K562 (cell line): ENCODE results near the gene ZFHX2.

Source experiments
- CBX3 ChIP-seq, 2 experiments: IDR thresholded peaks; 1 replicate in 1 of 2; 2 replicates in 1 of 2; pipeline ENCODE4 v1.6.1; 2012; ENCODE audit warnings: inconsistent platforms in 2 of 2, low read length in 2 of 2, borderline replicate concordance in 1 of 2, control low read depth in 1 of 2
- CEBPZ ChIP-seq: fragments of 150-350 bp; IDR thresholded peaks from 2 replicates; pipeline ENCODE4 v1.6.1; 2014; ENCODE audit warnings: low read depth, mild to moderate bottlenecking, low read length, borderline replicate concordance
- CHD2 ChIP-seq: IDR thresholded peaks from 2 replicates; pipeline ENCODE4 v1.6.1; 2011; ENCODE audit warnings: low read depth, low read length
- HMG20B ChIP-seq: fragments of 250-450 bp; sonication (Bioruptor Pico); IDR thresholded peaks from 2 replicates; pipeline ENCODE4 v1.5.0; 2021; ENCODE audit warnings: mild to moderate bottlenecking
- HOMEZ ChIP-seq: fragments of 250-450 bp; sonication (Bioruptor Pico); IDR thresholded peaks from 2 replicates; pipeline ENCODE4 v1.4.0; 2020; ENCODE audit warnings: mild to moderate bottlenecking, moderate library complexity
- MEF2D ChIP-seq: conservative IDR thresholded peaks from 2 replicates; pipeline ENCODE4 v1.6.1; 2016; ENCODE audit warnings: low read depth, missing genetic modification characterization, missing compliant biosample characterization
- MXI1 ChIP-seq: IDR thresholded peaks from 2 replicates; pipeline ENCODE4 v1.6.1; 2011; ENCODE audit warnings: low read depth, mild to moderate bottlenecking, improper control_type of control experiment, low read length
- PHB2 ChIP-seq: fragments of 450-650 bp; IDR thresholded peaks from 2 replicates; pipeline ENCODE4 v1.6.1; 2017; ENCODE audit warnings: low read depth
- RERE ChIP-seq: sonication (generic); formaldehyde crosslinking; IDR thresholded peaks from 2 replicates; pipeline ENCODE4 v1.8.0; 2023; ENCODE audit warnings: missing genetic modification reagents, mild to moderate bottlenecking, borderline replicate concordance
- STAT5B ChIP-seq: fragments of 250-450 bp; sonication (Bioruptor Pico); IDR thresholded peaks from 2 replicates; pipeline ENCODE4 v1.8.0; 2021; ENCODE audit warnings: mild to moderate bottlenecking, inconsistent platforms
- YBX1 ChIP-seq: fragments of 450-650 bp; IDR thresholded peaks from 2 replicates; pipeline ENCODE4 v1.7.1; 2016; ENCODE audit warnings: mild to moderate bottlenecking
- ZNF311 ChIP-seq: fragments of 250-450 bp; sonication (Bioruptor Pico); IDR thresholded peaks from 2 replicates; pipeline ENCODE4 v1.4.0; 2020; ENCODE audit warnings: mild to moderate bottlenecking, moderate library complexity

GRCh38 chr14:23582906-23583760, 31.6 kb upstream of the ZFHX2 start:
- TF ChIP-seq YBX1 (no peak), ZNF311 (CRISPR knock-in tag) (no peak), MEF2D (tag) (no peak), CBX3 (IDR thresholded peaks at IDR 0.05; ENCODE audit: borderline replicate concordance in 1 of 2, low read length in 2 of 2) (no peak), MXI1 (no peak), CHD2 (no peak), CEBPZ (no peak), RERE (CRISPR knock-in tag) (no peak), HOMEZ (CRISPR knock-in tag) (no peak), PHB2 (no peak), HMG20B (CRISPR knock-in tag) (no peak), STAT5B (CRISPR knock-in tag) (no peak)
